Measurements from ENCODE around the gene HEPACAM.

HEPACAM gene

DNA sequence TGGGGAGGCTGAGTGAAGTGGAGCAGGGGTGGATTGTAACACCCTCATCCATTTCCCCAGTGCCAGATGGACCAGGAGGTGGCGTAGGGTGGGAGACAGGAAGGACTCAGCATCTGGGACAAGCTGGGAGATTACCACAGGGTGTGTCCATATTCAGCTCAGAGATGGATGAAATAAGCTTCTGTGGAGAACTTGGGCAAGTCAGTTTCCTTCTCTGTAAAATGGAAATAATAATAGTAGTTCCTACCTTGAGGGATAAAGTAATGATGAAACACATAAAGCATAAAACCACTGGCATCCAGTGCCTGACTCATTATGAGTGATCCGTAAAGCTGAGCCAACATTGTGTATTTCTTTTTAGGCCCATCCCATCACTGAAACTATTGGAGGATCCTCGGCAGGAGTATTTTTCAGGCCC, 37.6 kb downstream of the HEPACAM start:
- DNase-seq: no peak

DNA sequence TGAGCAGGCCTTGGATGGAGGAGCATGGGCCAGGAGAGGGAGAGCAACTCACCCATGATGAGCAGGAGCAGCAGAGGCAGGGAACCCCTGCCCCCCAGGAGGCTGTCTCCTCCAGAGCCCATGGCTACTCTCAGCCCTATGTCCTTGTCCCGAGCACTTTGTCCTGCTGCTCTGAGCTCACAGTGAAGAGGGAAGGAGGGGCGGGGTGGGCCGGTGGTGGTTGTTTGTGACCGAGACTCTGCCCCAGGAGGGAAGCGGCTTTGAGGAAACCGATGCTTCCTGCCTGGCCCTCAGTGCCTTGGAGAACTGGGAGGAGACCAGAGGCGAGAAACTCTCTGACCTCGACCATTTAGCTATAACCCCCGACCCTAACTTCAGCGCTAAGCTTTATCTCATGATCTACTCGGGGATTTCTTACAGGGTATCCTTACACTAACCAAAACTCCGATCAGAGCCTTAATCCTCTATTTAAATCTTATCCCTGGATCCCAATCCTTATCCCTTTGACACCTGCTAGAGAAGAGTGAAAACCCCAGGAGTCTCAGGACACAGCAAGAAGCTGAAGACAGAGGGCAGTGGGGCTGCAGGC, 38.1 kb downstream of the HEPACAM start, which contains the start of gene ROBO4:
Gene ROBO4 (minus strand): TSS at position 192 of the 589 bp plus-strand sequence. CDS start 70 bp downstream, at position 122.
- no peak for DNase-seq

DNA sequence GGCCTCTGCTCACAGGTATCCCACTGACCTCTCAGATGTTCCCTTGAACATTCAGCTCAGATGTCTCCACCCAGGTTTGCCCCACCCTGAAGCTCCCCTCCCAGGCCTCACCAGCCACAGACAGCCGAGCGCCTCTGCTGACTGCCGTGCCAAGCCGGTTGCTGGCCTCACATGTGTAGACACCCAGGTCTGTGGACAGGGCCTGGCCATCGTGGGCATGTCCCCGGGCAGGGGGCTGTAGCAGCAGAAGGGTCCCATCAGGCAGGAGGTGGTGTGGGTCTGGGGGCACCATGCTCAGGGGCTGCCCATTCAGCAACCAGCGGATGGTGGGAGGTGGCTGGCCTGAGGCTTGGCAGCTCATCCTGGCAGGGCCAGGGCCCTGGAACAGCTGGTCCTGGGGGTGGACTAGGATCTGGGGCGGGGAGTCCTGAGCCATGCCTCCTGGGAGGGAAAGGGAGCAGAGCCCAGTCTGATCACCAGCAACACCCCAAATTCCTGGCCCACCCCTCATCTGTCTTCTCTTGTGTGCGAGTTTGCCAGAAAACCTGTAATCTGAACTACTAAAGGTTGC, 38.9 kb downstream of the HEPACAM start:
- no peak for DNase-seq

DNA sequence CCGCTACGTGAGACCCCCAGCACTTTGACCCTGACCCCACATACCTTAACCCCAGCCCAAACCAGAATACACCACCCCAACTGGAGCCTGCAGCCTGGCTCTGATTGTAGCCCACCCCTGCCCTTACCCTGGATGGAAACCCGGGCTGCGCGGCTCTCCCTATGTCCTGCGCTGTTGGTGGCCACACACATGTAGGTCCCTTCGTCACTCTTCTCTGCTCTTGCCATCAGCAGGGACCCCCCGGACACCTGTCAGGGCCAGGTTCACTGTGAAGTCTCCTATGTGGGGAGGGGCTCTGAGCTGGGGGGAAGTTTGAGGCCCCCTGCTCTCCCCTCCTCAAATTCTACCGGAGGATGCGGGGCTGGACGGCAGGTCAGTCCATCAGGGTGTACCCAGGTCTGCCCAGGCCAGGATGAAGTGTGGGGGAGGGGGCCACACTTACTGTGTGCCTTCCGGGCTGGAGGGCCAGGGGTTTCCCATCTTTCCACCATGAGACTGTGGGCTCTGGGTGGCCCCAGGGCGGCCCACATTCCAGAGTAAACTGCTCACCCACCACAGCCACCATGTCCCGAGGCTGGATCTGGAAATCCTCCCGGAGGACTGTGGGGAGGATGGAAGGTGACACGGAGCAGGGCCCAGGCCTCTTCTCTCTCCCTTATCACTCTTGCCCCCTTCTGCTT, 39.6 kb downstream of the HEPACAM start:
- no peak for DNase-seq

DNA sequence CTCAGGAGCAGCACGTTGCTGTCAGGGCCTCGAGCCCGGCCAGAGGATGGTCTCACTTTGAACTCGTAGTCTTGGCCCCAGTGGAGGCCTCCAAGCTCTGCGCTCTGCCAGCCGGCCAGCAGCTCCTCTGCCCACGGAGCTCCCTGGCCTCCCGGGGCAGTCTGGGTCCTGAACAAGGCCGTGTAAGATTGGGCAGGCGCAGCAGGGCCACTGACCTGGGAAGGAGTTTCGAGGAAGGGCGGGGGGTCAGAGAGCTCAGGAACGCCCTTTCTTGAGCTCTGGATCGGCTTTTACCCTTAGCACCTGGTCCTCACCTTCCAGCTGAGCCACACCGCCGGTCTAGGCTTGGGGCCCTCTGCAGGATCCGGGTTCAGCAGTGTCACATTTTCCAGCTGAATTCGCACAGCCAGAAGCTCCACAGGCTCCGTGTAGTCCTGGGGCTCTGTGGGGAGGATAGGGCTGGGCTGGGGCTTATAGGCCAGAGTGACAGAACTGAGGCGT, 40.3 kb downstream of the HEPACAM start:
- no peak for DNase-seq

DNA sequence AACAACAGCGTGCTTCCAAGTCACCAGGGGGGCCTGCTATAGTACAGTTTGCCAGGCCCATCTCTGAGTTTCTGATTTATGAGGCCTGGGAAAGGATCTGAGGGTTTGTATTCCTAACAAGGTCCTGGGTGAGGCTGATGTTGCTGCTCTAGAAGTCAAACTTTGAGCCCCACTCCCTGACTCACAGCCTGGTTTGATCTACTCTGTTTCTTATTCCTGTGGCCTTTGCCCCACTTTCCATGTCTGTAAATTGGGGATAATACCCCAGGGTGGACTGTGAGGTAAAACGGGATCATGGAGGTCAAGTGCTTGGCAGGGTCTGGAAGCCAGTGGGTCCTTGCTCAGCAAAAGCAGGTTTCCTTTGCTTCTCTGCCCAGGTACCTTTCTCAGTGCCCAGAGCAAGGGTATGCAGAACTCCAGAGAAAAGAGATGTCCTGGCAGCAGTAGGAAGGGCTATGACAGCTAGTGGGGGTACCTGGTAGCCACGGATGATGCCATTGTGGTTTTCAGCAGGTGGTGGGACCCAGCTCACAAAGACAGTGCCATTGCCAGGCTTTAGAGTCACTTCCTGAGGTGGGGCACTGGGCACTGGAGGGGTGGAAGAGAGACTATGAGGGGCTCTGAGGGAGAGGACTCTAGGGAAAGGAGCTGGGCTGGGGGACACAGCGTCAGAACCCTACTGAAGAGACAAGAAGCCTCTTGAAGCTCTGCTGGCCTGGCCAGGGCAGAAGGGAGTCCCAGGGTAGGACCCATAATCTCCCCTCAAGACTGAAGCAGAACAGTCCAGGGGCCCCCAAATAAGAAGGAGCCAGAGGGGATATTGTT, 41.0 kb downstream of the HEPACAM start:
- DNase-seq: no peak

DNA sequence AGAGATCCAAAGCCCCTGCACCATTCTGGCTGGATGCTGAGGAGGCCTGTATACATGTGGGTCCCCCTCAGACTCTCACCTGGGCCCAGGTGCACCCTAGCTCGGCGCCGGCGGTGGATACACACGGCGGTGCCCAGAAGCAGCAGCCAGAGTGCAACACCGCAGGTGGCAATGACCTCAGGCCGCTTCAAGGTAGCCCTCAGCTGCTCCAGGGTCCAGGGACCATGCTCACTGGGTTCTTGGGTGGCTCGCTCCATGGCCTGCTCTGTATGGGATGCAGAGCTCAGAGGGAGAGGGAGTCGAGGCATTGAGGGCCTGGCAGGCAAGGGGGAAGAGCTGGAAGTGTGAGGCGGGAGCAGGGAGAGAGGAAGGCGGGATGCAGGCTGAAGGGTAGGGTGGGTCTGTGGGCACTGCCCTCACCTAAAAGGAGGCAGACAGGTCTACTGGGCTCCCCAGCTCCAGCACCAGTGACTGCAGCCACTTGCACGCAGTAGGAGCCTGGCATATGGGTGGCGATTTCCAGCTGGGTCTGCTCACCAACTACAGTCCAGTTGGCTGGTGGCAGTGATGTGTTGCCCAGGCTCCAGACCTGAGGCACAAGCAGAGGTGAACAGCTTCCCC, 42.0 kb downstream of the HEPACAM start:
- DNase-seq: no peak

DNA sequence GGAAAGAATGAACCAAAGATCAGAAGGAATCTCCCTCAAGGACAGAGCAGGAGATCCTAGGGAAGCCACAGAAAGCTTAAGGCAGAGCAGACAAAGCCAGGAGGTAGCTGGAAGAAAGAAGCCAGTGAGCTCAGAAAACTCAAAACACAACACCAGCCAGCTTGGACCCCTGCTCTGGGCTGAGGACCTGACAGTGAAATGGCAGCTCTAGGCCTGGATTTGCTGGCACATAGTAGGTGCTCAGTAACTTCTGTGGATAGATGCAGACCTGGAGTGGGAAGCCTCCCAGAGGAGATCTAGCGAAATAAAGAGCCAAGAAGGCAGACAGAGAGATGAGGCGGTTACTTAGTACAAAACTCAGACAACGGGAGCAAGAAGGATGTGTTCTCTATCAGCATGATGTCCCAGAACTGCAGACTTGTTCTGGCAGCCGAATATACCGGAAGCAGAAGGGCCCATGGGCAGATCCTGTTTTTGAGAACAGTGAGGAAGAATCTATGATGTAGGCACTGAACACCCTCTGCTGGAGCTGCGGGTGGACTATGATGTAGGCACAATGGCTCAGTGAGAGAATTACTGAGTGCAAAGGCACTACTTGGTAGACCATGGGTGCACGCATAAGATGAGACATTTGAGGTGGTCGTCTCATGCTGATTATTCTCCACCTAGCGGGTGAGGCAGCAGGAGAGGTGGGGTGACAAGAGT, 42.9 kb downstream of the HEPACAM start:
- no peak for DNase-seq

DNA sequence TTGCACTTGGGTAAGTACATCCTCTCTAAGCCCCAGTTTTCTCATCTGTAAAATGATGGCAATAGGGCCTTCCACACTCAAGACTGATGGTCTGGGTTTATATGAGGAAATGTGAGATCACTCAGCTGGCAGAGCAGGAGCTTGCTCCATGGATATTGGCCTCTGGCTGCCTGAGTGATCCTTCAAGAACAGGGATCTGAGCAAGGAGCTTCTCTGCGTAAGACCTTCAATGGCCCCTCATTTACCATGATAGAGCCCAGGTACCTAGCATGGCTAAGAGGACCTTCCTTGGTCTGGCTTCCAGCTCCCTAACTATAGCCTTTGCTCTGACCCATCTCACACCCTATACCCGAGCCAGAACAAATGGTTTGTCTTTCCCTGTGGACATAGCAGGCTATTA, 43.7 kb downstream of the HEPACAM start:
- DNase-seq: no peak

DNA sequence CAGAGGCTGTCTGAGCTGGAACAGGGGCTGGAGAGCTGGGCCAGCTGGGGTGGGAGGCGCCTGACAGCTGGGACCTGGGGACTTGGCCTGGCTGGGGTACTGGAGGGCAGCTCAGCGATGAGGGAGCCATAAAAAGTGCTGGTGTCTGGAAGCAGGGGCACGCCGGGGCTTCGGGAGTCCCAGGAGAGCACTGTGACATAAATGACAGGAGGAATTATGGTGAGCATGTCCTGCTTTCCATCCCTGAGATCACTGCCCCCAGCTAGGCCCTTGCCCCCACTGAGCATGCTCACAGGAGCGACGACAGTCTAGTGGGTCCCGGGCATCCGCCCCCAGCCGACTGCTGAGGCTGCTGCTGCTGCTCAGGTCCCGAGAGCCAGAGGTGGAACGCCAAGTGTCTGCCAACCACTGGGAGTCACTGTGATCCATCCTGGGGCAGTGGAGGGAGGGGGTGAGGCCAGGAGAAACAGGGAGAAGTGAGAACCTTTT, 44.4 kb downstream of the HEPACAM start:
- no peak for DNase-seq

DNA sequence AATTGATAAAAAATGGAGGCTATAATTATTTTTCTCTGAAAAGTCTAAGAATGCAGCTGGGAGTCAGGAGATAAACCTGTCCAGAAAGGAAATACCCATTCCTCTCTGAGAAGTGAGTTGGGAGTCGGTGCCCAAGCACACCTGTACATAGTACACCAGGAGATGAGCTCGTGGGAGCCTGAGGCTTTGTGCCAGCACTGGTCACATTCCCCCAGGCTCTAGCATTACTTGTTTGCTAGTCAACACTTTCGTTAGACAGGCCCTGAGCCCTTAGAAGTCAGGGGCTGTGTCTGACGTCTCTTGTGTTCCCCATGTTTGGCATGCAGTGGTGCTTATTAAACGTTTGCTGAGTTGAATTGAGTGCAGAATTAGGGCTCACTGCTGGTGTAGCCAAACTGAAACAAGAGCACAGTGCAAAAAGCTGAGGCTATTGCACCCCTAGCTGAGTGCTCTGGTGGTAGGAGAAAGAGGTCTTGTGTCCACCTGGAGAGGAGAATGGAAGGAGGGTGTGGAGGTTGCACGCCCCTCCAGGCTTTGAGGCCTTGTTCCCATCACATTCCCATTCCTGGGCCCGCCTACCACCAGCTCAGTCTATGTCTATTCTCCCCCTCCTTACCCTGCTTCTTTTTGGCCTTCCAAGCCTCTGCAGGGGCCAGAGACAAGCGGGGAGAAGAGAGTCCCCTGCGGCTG, 45.0 kb downstream of the HEPACAM start:
- DNase-seq: no peak

DNA sequence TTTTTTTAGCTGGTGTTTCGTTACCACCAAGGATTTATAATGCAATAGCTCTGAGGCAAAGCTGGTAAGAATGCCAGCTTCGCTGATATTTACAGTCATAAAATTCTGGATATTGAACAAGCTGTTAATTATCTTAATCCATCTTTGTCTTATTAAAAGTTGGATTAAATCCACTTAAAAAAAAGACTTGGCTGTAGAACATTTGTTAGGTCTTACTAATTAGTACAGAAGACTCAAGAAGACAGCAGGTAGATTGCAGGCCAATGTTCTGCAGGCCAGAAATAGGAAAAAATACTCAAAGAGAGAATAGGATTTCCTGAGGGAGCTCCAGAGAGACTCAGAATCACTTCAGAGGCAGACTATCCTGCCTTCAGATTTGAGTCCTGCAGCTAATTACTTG, 45.7 kb downstream of the HEPACAM start:
- DNase-seq: no peak

DNA sequence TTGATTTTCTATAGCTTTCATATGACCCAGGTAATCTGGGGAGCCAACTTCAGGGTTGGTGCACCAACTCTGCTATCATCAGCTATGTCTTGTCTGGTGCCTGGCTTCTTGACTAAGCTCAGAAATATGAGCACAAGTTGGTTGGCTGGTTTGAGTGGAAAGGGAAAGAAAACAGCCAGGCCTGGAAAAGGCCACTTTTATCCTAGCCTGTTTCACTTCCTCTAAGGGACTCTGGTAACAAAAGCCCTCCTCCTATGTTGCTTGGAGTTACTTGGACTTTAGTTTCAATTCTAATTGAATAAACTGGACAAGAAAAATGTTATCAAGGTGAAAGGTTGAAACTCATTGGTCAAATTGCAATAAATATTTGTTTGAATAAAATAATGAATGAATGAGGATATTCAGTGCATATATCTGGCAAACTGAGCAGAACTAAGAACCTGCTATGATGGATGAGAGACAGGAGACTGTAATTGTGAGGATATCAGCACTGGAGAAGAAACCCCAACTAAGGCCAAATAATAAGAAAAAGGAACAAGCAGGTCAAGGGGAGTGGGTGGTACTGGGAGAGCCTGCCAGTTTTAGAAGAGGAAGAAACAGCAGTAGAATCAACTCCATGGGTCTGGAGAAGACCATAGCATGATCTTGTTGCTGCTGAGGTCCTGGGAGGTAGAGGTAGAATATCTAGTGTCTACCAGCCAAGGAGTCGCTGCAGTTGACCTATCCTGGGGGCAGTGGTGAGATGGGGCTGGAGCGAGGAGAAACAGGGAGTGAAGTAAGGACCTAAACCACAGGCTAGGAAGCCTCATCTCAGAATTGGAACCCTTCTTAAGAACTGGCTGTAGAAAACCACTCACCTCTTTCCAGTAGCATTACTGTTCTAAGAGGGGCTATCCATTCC, 46.4 kb downstream of the HEPACAM start:
- no peak for DNase-seq

DNA sequence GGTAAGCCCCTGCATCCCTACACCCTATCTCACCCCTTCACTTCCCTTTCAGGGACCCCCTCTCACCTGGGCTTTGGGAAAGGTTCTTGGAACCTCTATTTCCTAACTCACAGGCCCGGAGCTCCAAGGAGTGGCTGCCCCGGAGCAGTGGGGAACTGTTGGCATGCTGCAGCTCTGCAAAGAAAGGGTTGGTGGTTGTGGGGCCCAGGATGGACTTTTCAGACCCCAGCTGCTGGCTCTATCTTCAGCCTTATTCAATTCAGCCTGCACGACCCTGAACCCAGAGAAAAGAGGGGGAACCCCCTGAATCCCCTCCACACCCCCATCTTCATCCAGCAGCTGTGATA, 48.2 kb downstream of the HEPACAM start:
- DNase-seq: no peak

DNA sequence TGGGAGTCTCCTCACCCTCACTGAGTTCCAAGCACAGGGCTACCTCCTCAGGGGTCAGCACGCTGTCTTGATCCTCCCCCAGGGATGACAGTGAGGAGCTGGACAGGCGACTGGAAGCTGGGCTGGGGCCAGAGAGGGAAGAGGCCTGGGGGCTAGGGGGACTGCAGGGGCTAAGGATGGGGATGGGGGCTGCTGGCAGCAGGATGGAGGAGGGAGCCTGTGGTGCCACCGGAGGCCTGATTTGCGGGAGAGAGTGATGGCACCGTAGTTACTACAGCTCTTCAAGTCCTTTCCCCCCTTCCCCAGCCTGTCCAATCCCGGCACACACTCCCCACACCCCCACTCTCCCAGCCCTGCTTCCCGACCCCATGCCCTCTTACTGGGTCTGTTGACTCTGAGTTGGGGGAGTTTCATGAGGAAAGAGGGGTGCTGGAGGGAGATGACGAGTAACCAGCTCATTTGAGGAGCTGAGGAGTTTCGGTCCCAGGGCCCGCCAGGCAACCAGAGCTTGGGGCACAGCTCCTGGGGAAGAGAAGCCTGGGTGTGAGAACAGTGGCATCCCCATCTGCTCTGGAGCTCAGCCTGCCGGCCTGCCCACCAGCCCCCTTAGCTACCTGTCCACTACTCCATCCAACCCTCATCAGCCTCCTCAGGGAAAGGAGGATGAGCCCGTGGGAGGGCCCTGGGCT, 48.7 kb downstream of the HEPACAM start:
- DNase-seq: no peak

DNA sequence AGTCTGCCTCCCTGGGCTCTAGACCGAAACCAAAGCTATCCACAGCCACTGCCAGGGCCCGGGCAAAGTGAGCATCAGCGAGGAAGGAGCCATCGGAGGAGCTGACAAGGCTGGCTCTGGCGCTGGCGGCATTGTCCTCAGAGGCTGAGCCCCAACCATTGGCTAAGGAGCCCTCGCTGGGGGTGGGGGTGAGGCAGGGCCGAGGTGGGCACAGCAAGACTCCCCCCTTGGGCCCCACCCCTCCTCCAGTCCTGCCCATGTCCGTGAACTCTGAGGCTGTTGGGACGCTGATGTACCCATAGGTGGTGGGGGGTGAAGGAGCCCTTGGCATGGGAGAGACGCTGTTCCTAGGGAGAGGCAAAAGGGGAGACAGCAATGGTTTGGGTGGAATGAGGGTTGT, 49.4 kb downstream of the HEPACAM start:
- DNase-seq: no peak

DNA sequence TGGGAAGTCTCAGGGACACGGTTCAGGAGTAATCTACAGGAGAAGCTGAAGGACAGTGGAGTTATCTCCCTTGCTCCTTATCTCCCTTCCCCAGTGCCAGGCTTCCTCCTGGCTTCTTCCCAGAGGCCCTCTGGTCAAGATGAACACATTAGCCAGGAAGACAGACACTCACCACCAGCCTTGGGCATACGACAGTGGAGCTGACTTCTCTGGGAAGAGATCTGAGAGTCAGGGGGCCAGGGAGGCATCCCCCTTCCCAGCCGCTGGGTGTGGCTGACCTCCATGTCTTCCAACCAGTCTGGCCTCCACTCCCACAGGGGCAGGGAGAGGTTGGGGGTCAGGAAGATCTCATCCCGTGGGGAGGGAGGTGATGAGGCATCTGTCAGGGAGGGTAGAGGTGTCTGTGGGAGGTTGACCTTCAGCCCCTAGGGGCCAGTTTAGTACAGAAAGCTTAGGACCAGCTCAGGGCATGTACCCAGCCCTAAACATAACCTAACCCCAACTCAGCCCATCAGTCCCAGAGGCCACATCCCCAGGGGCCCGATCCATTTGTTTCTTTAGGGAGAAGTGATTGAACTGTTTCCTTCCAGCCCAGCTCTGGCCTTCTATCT, 50.9 kb downstream of the HEPACAM start:
- DNase-seq: no peak

DNA sequence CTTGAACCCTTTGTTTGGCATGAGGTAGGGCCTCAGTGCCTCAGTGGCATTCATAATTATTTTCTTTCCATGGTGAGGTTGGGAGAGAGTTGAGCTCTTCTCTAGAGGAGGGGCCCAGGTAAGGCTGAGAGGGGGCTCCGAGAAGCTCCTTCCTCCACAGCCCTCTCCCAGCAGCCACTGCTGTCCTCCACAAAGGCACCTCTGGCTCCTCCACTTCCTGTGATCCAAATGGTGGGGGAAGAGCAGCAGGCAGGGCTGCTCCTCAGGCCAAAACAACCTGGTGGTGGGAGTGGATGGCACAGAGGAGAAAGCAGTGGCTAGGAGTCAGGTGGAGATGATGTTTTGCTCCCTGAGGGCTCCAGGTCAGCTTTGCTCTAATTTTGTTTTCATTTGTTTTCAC, 51.5 kb downstream of the HEPACAM start:
- no peak for DNase-seq

DNA sequence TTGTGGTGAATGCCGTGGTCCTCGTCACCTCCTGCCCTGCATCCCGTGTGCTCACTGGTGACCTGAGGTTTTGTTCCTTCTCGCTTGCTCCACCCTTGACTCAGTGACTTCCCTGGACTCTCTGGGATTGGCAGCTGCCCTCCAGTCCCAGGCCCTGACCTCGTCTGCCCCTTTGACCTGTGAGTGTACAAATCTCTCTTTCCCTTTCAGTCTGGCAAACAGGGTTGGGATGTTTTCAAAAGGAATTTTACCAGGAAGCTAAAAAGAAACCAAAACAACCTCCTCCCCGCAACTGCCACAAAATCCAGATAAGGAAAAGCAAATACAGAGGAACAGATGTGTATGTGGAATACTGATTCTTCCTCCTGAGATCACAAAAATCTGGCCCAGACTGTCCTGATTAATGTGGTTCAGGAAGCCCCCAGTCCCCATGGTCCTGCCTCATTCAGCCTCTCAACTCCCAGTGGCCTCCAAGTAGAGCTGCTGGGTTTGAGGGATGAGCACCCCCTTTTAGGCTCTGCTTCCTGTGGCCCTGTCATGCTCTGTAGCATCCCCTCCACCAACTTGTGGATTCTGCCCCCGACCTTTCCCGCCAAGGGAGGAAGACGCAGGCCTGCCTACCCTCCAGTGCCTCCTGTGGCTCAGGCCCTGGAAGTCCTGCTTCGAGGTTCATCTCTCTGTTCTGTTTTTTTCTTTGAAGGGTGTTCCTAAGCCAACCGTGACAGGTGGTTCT, 53.3 kb downstream of the HEPACAM start:
- DNase-seq: no peak

All from NCI-H2107 (cell line).